CD4-positive, alpha-beta T cell treated with Interleukin-6 at 100 ng/mL for 8 hours (primary cell): ENCODE data around the gene FUBP3.
"Not testable (repeated sequence)": the region's sequence is repeated elsewhere in the genome, so short reads cannot be mapped to it uniquely, and the experiment has no call there.

Experiments used
- DNase-seq: peaks from one replicate; pipeline ENCODE4 v3.0.0-alpha.2; 2020; ENCODE audit warnings: mixed read lengths, low spot score

Gene FUBP3

DNA sequence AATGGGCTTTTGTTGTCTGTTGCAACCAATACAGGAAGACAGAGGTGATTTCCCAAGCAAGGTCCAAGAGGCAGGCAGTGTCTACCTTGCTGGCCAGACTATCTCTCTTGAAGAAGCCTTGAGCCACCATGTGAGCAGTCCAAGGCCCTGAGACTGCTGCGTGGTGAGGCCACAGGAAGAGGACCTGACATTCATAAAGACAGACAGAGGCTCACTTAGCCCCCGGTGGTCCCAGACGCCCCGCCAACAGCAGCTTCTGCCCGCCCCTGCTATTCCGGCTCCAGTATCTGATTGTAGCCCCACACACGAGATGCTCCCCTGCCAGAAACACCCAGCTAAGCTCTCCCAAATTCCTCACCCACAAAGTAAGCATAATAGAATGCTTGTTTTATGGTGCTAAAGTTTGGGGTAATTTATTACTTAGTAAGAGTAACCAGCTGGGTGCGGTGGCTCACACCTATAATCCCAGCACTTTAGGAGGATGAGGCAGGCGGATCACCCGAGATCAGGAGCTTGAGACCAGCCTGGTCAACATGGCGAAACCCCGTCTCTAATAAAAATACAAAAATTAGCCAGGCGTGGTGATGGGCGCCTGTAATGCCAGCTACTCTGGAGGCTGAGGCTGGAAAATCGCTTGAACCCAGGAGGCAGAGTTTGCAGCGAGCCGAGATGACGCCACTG, 22.8 kb upstream of the FUBP3 start:
- DNase-seq = no peak

DNA sequence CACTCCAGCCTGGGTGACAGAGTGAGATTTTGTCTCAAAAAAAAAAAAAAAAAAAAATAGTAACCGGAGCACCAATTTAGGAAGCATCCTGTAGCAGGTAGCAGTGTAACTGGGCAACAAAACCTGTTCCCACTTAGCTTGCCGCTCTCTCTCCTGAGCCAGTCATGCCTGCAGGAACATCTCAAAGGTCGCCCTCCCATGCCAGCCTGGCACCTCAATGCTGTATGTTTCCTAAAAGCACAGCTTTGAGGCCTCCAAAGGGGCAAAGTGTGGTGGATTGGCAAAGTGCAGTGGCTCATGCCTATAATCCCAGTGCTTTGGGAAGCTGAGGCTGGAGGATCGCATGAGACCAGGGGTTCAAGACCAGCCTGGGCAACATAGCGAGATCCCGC, 22.3 kb upstream of the FUBP3 start:
- DNase-seq = no peak

DNA sequence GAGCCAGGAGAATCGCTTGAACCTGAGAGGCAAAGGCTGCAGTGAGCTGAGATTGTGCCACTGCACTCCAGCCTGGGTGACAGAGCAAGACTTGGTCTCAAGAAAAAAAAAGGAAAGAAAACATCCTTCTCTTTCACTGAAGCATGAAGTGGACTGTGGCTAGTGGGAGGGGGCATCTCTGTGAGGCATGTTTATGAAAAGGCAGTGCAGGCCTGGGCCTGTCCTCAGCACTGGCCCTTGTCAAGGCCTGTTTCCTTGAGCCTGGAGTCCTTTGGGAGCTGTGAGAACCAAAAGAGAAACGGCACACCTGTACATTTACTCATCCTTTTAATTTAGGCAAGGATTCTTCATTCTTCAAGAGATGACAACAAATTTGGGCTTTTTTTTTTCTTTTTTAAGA, 18.3 kb upstream of the FUBP3 start:
- DNase-seq = no peak

DNA sequence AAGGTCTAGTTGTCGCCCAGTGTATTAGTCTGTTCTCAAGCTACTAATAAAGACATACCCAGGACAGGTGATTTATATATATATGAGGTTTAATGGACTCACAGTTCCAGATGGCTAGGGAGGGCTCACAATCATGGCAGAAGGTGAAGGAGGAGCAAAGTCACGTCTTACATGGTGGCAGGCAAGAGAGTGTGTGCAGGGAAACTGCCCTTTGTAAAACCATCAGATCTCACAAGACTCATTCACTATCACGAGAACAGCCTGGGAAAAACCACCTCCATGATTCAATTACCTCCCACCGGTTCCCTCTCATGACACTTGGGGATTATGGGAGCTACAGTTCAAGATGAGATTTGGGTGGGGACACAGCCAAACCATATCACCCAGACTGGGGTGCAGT, 16.9 kb upstream of the FUBP3 start:
- not testable (repeated sequence) for DNase-seq

DNA sequence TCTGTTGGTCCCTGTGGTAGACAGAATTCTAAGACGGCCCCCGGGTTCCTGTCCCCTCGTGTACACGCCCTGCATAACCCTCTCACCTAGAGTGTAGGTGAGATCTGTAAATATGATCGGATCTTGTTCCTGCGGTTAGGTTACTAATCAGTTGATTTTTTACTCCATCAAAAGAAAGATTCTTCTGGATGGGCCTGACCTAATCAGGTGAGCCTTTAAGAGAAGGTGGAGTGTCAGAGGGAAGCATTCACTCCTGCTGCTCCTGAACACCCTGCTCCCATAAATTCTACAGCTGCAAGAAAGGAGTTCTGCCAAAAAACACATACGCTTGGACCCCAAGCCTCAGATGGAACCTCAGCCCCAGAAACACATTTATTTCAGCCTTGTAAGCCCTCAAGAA, 15.6 kb upstream of the FUBP3 start:
- DNase-seq = no peak

DNA sequence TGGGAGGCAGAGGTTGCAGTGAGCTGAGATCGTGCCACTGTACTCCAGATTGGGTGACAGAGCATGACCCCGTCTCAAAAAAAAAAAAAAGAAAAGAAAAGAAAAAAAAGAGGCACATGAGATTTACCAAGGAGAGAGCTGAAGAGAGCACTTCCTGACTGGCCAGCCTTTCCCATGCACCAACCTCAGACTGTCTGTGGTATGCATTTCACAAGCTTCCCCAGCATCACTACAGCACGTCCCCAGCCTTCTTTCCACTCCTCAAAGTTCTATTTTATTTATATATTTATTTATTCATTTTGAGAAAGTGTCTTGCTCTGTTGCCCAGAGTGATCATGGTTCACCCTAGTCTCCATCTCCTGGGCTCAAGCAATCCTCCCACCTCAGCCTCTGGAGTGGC, 13.6 kb upstream of the FUBP3 start:
- DNase-seq = no peak

DNA sequence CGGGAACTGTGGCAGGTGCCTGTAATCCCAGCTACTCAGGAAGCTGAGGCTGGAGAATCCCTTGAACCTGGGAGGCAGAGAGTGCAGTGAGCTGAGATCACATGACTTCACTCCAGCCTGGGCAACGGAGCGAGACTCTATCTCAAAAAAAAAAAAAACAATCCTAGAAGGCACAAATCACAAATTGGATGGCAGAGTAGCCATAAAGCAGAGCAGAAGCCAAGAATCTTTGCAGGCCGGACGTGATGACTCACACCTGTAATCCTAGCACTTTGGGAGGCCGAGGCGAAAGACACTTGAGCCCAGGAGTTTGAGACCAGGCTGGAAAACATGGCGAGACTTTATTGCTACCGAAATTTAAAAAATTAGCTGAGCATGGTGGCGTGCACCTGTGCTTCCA, 9.2 kb upstream of the FUBP3 start:
- no peak for DNase-seq

DNA sequence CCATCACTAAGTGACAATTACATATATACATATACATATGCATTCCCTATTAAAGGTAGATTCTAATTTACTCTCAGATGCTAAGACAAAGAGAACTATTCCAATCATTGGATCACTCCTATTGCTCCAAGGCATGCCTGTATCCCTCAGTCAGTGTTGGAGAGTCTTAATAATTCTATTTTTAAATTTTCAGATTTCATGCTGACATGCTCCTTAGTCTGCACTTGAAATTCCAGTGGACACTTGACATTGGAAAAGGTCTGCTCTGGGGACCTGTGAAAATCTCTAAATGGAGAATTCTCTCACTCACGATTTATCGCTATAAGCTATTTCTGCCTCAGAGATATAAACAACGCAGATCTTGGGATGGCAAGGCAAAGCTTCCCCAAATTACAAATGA, 3.9 kb upstream of the FUBP3 start:
- DNase-seq = no peak

DNA sequence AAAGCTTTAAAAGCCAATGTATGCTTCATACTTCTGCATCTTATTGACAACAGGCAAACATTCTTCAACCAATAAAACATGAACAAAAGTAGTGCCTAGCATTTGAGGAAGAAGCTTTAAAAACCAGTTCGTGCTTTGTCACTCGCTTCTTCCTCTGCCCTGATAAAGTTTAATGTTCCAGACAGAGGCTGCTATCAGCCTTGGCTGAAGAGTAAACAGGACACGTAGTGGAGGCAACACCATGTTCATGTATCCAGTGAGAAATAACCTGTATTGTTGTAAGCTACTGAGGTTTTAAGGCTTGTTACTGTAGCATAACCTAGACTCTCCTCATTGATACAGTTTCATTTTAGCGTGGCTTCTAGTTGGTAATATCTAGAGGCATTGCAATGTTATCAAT, 3.2 kb upstream of the FUBP3 start:
- no peak for DNase-seq

DNA sequence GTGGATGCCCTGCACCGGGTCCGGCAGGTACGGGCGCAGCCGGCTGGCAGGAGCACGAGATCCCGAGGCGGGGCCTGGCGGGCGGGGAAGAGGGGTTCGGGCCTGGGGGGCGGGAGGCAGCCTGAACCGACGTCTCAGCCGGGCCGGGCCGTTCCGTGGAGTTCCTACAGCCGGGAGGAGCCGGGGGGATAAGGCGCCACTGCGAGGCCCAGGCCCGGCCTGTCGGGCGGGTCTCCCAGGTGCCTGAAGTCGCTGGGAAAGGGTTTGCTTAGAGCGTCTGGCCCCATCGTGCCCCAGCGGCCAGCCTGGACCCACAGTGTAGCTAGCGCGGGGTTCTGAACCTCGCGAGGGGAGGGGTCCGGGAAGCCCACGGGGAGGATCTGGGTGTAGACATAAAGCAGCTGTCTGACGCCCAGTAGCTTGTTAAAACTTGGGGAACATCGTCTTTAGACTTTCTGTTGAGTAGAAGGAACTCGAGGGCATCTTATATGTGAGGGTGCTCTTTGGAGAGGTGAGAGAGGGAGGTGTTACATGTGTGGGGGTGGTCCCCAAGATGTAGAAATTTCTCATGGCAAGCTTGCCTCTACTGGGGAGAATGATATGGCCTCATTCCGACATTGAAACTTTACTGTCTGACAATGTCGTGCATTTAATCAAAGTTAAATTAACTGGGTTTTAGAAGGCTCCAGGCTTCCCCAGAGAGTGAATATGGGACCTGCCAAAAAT, 524 bp downstream of the FUBP3 start:
- DNase-seq = no peak

DNA sequence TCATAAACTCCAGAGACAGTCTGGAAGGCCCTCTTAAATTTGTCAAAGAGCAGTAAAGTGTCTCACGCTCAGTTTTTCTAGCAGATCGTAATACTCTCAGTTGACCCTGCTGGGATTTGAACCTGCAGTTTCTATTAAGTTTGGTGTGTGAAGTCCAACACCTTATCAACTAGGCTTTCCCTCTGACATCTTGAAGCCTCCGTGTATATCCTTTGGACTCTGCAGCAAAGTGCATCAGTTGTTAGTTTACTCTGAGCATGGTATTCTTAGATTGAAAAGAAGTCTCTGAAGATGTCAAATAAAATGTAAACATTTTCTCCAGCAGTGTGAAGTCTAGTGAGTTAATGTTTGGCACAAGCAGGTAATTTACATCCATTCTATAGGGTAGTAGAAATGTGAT, 2.4 kb downstream of the FUBP3 start:
- no peak for DNase-seq

DNA sequence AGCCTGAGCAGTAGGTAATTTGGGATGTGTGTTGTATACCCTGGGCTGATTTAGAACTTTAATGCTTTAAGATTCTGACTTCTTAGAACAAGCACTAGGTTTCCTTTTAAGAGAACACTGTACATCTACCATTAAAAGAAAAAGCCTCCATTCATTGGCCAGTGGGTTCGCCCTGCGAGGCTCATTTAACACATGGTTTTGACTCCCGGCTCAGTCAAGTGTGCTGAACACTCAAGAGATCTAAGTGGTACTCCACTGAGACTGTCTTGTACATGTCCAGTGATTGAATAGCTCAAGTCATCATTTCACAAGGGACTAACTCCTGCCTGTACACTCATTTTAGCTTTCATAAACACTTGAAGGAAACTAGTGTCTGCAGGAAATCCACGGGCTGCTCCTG, 3.9 kb downstream of the FUBP3 start:
- no peak for DNase-seq

DNA sequence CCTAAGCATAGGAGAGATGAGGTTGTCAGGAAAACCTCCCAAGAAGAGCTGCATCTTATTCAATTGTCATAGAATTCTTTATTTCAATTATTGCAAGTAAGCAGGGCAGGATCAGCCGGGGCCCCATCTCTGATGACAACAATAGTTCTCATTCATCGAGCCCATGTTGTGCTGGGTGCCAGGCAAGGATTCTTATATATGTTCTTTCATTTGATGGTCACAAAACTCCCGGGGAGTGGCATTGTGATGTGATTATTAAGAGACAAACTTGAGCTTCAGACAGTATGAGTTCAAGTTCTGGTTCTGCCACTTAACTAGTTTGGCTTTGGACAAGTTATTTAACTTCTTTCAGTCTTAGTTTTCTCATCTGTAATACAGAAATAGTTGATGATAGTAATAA, 8.5 kb downstream of the FUBP3 start:
- DNase-seq = no peak

DNA sequence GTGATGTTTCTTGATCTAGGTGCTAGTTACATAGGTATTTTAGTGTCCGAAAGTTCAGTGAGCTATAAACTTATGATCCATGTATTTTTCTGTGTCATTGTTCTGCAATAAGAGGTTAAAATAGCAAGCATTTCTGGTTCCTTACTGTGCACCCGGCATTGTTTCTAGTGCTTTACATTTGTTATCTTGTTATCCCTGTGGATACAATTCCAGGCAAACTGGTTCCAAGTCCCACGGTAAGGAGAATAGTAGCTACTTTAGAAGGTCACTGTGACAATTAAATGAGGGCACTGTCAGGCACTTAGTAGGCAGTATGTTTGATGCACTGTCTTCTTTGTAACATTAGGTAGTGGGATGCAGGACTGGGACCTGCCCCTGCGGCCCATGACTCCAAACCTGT, 9.0 kb downstream of the FUBP3 start:
- no peak for DNase-seq

DNA sequence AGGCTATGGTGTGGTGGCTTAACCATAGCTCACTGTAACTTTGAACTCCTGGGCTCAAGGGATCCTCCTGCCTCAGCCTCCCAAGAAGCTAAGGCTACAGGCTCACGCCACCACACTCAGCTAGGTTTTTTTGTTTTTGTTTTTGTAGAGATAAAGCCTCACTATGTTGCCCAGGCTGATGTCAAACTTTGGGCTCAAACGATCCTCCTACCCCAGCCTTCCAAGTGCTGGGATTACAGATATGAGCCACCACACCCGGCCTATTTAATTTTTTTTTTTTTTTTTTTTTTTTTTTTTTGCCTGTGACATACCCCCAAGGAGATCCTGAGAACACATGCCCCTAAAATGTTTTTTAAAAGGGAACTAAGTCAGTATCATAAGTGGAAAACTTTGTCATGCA, 10.4 kb downstream of the FUBP3 start:
- no peak for DNase-seq

DNA sequence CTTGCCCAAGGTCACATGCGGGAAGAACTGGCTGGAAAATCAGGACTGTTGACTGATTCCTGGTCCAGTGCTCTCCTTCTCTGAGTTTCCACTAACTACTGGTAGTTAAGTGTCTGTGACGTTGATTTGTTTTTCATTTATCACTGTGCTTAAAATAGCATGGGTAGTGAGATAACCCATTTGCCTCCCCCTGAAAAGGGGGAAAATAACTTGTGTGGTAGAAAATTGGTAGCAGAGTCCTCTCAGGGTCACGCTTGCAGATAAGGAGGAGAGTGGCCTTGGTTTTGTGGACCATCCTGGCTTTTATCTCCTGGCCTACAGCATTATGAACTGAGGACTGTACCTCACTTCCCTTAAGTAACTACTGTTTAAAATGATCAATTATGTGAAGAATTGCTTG, 10.9 kb downstream of the FUBP3 start:
- DNase-seq = no peak

DNA sequence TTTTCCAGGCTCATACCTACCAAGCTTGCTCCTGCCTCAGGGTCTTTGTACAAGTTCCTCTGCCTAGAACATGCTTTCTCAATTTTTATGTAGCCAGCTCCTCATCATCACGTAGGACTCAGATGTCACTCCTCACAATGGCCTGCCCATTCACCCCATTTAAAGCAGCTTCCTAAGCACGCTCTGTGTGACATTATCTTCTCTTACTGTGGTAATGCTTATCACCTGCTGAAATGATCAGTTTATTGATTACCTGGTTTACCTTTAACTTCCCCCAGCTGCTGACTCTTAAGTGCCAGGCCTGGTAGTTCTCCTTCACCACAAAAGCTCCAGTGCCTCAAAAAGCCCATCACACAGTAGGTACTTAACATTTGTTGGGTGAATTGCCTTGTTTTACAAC, 13.6 kb downstream of the FUBP3 start:
- DNase-seq = no peak

DNA sequence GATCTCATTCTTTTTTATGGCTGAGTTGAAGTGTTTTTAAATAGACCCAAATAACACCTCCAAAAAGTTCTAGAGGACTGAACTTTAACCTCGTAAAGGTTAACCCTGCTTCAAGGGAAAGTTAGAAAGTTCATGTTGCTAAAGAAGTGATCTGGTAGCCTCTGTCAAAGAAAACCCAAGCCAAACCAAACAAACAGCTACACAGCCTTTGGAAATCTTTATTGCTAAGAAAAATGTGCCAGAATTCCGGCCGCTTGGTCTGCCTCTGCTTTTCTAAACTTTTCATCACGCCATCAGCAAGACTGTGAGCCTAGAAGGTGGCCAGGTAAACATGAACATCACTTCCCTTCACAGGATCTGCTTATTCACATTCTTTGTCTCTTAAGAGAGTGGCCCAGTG, 17.9 kb downstream of the FUBP3 start:
- no peak for DNase-seq

DNA sequence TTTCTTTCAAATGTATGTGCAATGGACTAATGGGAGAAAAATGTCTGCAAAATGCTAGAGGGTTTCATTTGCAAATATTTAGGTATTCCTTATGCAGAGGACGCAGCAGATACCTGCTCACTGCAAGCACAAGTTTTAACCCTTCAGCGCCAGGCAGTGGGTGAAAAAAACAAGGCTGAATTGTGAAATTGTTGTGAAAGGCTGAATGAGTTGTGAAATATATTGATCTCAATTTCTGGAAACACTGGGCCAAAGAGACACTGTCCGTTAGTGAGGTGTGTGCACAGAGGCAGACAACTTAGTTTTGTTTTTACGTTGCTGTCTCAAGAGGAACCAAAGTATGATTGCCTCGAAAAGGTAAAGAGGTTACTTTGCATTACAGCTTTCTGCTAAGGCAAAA, 18.8 kb downstream of the FUBP3 start:
- DNase-seq = no peak

DNA sequence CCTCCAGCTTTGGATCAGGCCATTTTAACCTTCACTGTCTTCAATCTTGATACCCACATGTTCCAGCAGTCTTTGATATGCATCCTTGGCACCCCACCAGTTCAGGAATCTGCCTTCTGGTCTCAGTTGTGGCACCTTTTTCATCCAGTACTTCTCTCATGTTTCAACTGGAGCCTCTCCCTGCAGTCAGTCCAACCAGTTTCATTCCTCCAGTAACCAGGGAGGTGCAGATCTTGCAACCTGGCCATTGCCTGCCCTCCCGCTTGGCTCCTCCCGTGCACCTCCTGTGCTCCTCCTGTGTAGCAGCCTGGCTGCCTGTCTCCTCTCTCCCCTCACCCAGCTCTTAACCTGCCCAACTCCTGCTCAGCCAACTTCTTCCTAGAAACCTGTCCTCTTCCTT, 20.2 kb downstream of the FUBP3 start:
- no peak for DNase-seq

DNA sequence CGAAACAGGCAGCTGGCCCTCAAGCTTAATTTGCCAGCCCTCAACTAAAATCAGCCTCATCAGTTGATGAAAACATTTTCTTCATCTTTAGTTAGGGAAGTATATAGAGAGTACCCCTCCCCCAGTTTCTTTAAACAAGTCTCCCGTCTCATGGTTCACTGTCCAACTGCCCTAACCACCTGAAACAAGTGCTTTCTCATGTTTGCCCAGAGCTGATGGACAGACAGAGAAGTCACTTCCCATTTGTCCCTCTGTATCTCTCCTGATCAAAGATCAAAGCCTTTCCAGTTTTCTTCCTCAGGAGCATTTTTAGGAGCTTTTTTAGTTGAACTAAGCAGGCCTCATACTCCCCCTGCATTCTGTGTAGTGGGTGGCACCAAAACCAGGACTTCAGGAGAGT, 21.7 kb downstream of the FUBP3 start:
- DNase-seq = no peak

DNA sequence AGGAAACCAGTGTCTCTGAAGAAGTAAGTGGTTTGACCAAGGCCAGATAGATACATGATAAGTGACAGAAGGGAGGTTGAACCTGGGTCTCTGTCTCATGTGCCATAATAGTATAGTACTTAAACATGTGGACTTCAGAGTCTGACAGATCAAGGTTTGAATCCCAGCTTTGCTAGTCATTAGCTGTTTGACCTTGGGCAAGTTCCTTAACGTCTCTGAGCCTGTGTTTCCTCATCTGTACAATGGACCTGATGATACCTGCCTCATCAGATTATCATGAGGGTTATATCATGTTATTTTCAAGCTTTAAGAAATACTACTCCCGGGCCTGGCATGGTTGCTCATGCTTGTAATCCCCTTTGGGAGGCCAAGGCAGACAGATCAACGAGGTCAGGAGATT, 24.9 kb downstream of the FUBP3 start:
- no peak for DNase-seq

DNA sequence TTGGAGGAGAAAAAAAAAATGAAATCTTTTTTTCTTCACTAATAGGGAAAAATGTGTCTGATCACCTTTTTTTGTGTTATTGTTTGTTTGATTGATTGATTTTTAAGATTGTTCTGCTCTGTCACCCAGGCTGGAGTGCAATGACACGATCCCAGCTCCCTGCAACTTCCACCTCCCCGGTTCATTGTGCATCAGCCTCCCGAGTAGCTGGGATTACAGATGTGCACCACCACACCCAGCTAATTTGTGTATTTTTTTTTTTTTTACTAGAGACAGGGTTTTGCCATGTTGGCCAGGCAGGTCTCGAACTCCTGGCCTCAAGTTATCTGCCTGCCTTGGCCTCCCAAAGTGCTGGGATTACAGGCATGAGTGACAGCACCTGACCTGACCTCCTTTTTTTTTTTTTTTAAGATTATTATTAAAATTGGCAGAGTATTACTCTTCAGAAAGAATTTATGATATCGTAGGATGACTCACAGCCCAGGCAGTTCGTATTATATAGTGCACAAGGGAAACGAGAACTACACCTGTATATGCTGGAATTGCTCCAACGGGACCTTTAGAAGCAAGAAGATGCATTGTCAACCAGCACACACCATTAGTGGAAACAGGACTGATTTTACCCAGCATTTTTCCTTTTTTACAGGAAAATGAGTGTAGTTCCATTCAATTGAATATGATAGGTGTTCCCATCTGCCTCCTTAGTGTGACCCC, 27.7 kb downstream of the FUBP3 start:
- no peak for DNase-seq
